ENCODE measurements around the gene LMNTD2. TPM values are rescaled to one million over a fixed set of nuclear protein-coding genes. Genes with fewer than 3 reads are reported as not detected.

The LMNTD2 gene
- total and polyA plus RNA-seq, 2 of the 13 experiments (the other 11 are each of a cell fraction or from before 2014, with no cell fraction given): 1.1 to 3.1 TPM

GRCh38 chr11:506238-506994 is 54.1 kb downstream of the LMNTD2 start (continued):
- TF ChIP-seq CTCF (CRISPR knock-in tag; IDR thresholded peaks at IDR 0.05): no peak
- no peak; the same call in 1 of the 2 replicates for TF ChIP-seq ZNF546 (CRISPR knock-in tag; conservative IDR thresholded peaks at IDR 0.05)
- TF ChIP-seq ZEB1 (IDR thresholded peaks at IDR 0.05; ENCODE audit: insufficient replicate concordance, low read depth): no peak
- no peak; the same call in 1 of the 2 replicates for TF ChIP-seq PITX1 (CRISPR knock-in tag; IDR thresholded peaks at IDR 0.05)
- TF ChIP-seq ATAD3A (CRISPR knock-in tag; IDR thresholded peaks at IDR 0.05): no peak
- no peak for TF ChIP-seq GTF2F1 (IDR thresholded peaks at IDR 0.05; ENCODE audit: low read length)
- TF ChIP-seq SIX1 (CRISPR knock-in tag; IDR thresholded peaks at IDR 0.05; ENCODE audit: borderline replicate concordance): no peak
- 0 out of 2 replicates have a peak, but pooled peaks have one; percentile 54 for TF ChIP-seq HNRNPL (IDR thresholded peaks at IDR 0.05; ENCODE audit: low read depth, low read length)
- no peak for TF ChIP-seq SYNCRIP (IDR thresholded peaks at IDR 0.05; ENCODE audit: insufficient read depth, low read depth, low read length)
- TF ChIP-seq SIN3A (IDR thresholded peaks at IDR 0.05; ENCODE audit: borderline replicate concordance, low read depth, low read length): peak; percentile 26; the same call in 1 of the 2 replicates
- peak; percentile 39 for TF ChIP-seq ZNF143 (CRISPR knock-in tag; IDR thresholded peaks at IDR 0.05)
- no peak for TF ChIP-seq CEBPG (CRISPR knock-in tag; IDR thresholded peaks at IDR 0.05)
- TF ChIP-seq ZNF749 (CRISPR knock-in tag; IDR thresholded peaks at IDR 0.05; ENCODE audit: borderline replicate concordance): 0 out of 2 replicates have a peak, but pooled peaks have one; percentile 69
- TF ChIP-seq ZNF180 (CRISPR knock-in tag; IDR thresholded peaks at IDR 0.05; ENCODE audit: borderline replicate concordance, low read depth): 0 out of 2 replicates have a peak, but pooled peaks have one; percentile 26
- no peak for TF ChIP-seq MZF1 (CRISPR knock-in tag; IDR thresholded peaks at IDR 0.05; ENCODE audit: borderline replicate concordance)
- 0 out of 2 replicates have a peak, but pooled peaks have one; percentile 3 for TF ChIP-seq PRDM10 (CRISPR knock-in tag; IDR thresholded peaks at IDR 0.05; ENCODE audit: low read depth)
- no peak for TF ChIP-seq RFX5 (IDR thresholded peaks at IDR 0.05; ENCODE audit: low read depth, low read length)
- no peak for TF ChIP-seq ZNF280B (CRISPR knock-in tag; IDR thresholded peaks at IDR 0.05; ENCODE audit: borderline replicate concordance)
- no peak for TF ChIP-seq PBX3 (CRISPR knock-in tag; IDR thresholded peaks at IDR 0.05; ENCODE audit: borderline replicate concordance)

All from HepG2 (cell line).